ENCODE measurements around the gene SLC38A2. TPM values are rescaled to one million over a fixed set of nuclear protein-coding genes. Genes with fewer than 3 reads are reported as not detected.

The SLC38A2 gene
- total RNA-seq, result 409 and 665 TPM in 2 replicates

GRCh38 chr12:46372544-46373300 lies at the start of gene SLC38A2:
Gene SLC38A2, minus strand, starts transcription at chr12:46372773. Its CDS starts 1,480 bp downstream, at chr12:46371293.

Other genes with a start within 250 kb of the SLC38A2 start
- 65.0 and 117 TPM in 2 replicates for gene SLC38A1, start 103.7 kb downstream of the SLC38A2 start, total RNA-seq